Stimulated activated CD4-positive, alpha-beta T cell treated with anti-CD3 and anti-CD28 coated beads, Interleukin-1b, Interleukin-23, amount 100 ng/mL, for 4 hours (primary cell): ENCODE data around the gene NT5DC4.

ENCODE experiments used
- DNase-seq, 2 donors: peaks; one replicate each; pipeline ENCODE4 v3.0.0-alpha.2; 2020; ENCODE audit warnings: low read depth in 2 of 2

NT5DC4 gene

GRCh38 chr2:112784199-112785189 is 63.7 kb downstream of the NT5DC4 start, which contains the start of gene IL1A:
IL1A (minus strand) TSS chr2:112784493; CDS start chr2:112783770, 723 bp downstream.
- DNase-seq: no peak

GRCh38 chr2:112787294-112787693 is 66.5 kb downstream of the NT5DC4 start:
- DNase-seq: no peak

GRCh38 chr2:112787729-112788393 is 67.0 kb downstream of the NT5DC4 start:
- no peak for DNase-seq

DNA sequence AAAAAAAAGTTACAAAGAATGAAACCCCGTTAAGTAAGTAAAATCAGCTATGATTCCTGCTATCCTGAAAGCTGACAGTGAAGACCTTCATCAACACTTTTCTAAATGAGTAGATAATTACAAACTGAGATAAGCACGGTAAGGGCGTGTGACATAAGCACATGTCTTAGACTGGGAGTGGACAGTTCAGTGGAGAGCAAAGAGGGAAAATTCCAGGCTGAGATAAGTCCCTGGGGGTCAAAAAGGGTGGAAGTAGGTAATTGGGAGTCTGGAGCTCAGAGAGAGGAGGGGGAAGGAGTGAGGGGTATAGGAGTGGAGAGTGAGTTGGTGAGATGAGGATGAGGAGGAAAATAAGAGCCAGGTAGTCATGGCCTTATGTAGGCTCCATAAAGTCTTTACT is 67.8 kb downstream of the NT5DC4 start:
- DNase-seq: no peak
